ENCODE data around the gene PPM1H. TPM values are rescaled to one million over a fixed set of nuclear protein-coding genes. Genes with fewer than 3 reads are reported as not detected.
A peak's percentile ranks its signal among the peaks of the same experiment; 100 is the strongest.

The PPM1H gene
- total RNA-seq, 1 experiment from 2014 or later, result 9.2 TPM

GRCh38 chr12:62714181-62714773 is 220.7 kb downstream of the PPM1H start:
- peak; percentile 87 for DNase-seq (ENCODE audit: low read depth)

- no peak for DNase-seq (ENCODE audit: low read depth)
These were observed 221.2 kb downstream of the PPM1H start for GRCh38 chr12:62713723-62714122.

- no peak for DNase-seq (ENCODE audit: low read depth)
These were observed 222.0 kb downstream of the PPM1H start for GRCh38 chr12:62712681-62713573.

GRCh38 chr12:62711631-62712241 is 223.2 kb downstream of the PPM1H start:
- no peak for DNase-seq (ENCODE audit: low read depth)

- DNase-seq (ENCODE audit: low read depth), result no peak
These were observed 225.6 kb downstream of the PPM1H start for GRCh38 chr12:62709311-62709710.

GRCh38 chr12:62707939-62708338 is 227.0 kb downstream of the PPM1H start:
- DNase-seq (ENCODE audit: low read depth), result no peak

GRCh38 chr12:62705846-62706245 is 229.1 kb downstream of the PPM1H start:
- no peak for DNase-seq (ENCODE audit: low read depth)

- no peak for DNase-seq (ENCODE audit: low read depth)
These were observed 232.0 kb downstream of the PPM1H start for GRCh38 chr12:62703011-62703380.

- no peak for DNase-seq (ENCODE audit: low read depth)
These were observed 233.5 kb downstream of the PPM1H start for GRCh38 chr12:62701492-62701891.

GRCh38 chr12:62700091-62700880 is 234.7 kb downstream of the PPM1H start:
- DNase-seq (ENCODE audit: low read depth), result peak; percentile 56

- peak; percentile 89 for DNase-seq (ENCODE audit: low read depth)
These were observed 236.2 kb downstream of the PPM1H start for GRCh38 chr12:62698701-62699101.

GRCh38 chr12:62697893-62698292 is 237.1 kb downstream of the PPM1H start:
- no peak for DNase-seq (ENCODE audit: low read depth)

- DNase-seq (ENCODE audit: low read depth), result no peak
These were observed 239.3 kb downstream of the PPM1H start for GRCh38 chr12:62695696-62696095.

- no peak for DNase-seq (ENCODE audit: low read depth)
These were observed 240.3 kb downstream of the PPM1H start for GRCh38 chr12:62694632-62695031.

- no peak for DNase-seq (ENCODE audit: low read depth)
These were observed 240.8 kb downstream of the PPM1H start for GRCh38 chr12:62694116-62694515.

GRCh38 chr12:62693376-62694050 is 241.4 kb downstream of the PPM1H start:
- DNase-seq (ENCODE audit: low read depth), result no peak

- peak; percentile 92 for DNase-seq (ENCODE audit: low read depth)
These were observed 242.1 kb downstream of the PPM1H start for GRCh38 chr12:62692884-62693283.

GRCh38 chr12:62691309-62691708 is 243.6 kb downstream of the PPM1H start:
- DNase-seq (ENCODE audit: low read depth), result no peak

- peak; percentile 72 for DNase-seq (ENCODE audit: low read depth)
These were observed 245.7 kb downstream of the PPM1H start for GRCh38 chr12:62689042-62689839.

- no peak for DNase-seq (ENCODE audit: low read depth)
These were observed 248.0 kb downstream of the PPM1H start for GRCh38 chr12:62686938-62687337.

Measured in M059J (cell line).